SKM-1 treated with dmso at 0.1 percent for 144 hours (cell line): ENCODE measurements around the gene TRIM48.
"Not testable (repeated sequence)": the region's sequence is repeated elsewhere in the genome, so short reads cannot be mapped to it uniquely, and the experiment has no call there.

Experiments used
- DNase-seq: peaks from one replicate; lab custom pipeline; 2025; ENCODE audit not compliant: unreplicated experiment; lab: John Stamatoyannopoulos, UW

Gene TRIM48

GRCh38 chr11:55261855-55262254 is at the start of gene TRIM48:
Gene TRIM48, plus strand, starts transcription at chr11:55262155. Its CDS starts 113 bp downstream, at chr11:55262268.
- DNase-seq: not testable (repeated sequence)

GRCh38 chr11:55238316-55238715 is 23.6 kb upstream of the TRIM48 start:
- not testable (repeated sequence) for DNase-seq

- no peak for DNase-seq
These were observed 1.1 kb downstream of the TRIM48 start for GRCh38 chr11:55263081-55263480.
